Measurements from ENCODE around the gene THADA. TPM values are rescaled to one million over a fixed set of nuclear protein-coding genes. Genes with fewer than 3 reads are reported as not detected.

Gene THADA
- total RNA-seq, 4 donors from 2014 or later, result 26.2 to 58.3 (median 29.7) TPM

- no peak for DNase-seq (ENCODE audit: low spot score in 2 of 2)
- Histone ChIP-seq H3K9me3 (no peaks in the 10 kb centered on the region), H3K27me3 (no peaks in the 10 kb centered on the region), H3K36me3 (no peaks in the 10 kb centered on the region), H3K27ac (no peak overlapping the region), H3K4me1 (peaks cover 71% of the 10 kb centered on the region), H3K4me3 (no peak overlapping the region)
- TF ChIP-seq POLR2AphosphoS5 (IDR thresholded peaks at IDR 0.05), result no peak
- no peak for TF ChIP-seq POLR2A (IDR thresholded peaks at IDR 0.05)
- TF ChIP-seq CTCF (IDR thresholded peaks at IDR 0.05), result no peak
- no peak for TF ChIP-seq EP300 (IDR thresholded peaks at IDR 0.05)
Measured at GRCh38 chr2:43423941-43424261, 171.9 kb downstream of the THADA start.

DNA sequence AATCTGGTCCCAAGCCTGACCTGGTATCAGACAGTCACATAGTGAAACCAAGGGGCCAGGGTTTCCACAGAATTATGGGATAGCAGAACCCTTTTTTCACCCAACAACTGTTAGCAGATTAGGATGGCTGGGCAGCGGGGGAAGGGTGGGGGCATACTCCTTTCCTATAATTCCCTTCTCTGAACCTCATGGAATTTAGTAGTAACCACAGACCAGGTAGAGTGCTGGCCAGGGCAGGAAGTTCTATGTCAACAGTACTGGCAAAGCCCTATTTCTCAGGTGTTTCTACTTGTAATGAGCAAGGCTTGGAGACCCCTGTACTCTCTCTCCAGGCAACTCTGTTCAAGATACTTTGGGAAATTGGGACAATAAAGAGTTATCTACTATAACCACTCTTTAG lies 174.6 kb downstream of the THADA start:
- TF ChIP-seq CTCF (IDR thresholded peaks at IDR 0.05) (no peak), POLR2A (IDR thresholded peaks at IDR 0.05) (no peak), EP300 (IDR thresholded peaks at IDR 0.05) (no peak), POLR2AphosphoS5 (IDR thresholded peaks at IDR 0.05) (no peak)
- H3K27me3 ChIP-seq, result no peaks in the 10 kb centered on the region
- peak overlapping the region; percentile 73 for H3K27ac ChIP-seq
- no peaks in the 10 kb centered on the region for H3K9me3 ChIP-seq
- no peak for DNase-seq (ENCODE audit: low spot score in 2 of 2)
- no peak overlapping the region for H3K4me3 ChIP-seq
- H3K4me1 ChIP-seq, result peaks cover 79% of the 10 kb centered on the region
- H3K36me3 ChIP-seq, result no peaks in the 10 kb centered on the region
- WGBS, result 100% methylated on average over 1 of the region's 1 CpG

- H3K9me3 ChIP-seq, result no peaks in the 10 kb centered on the region
- no peak overlapping the region for H3K4me3 ChIP-seq
- H3K27ac ChIP-seq, result peak overlapping the region; percentile 73
- TF ChIP-seq CTCF (IDR thresholded peaks at IDR 0.05), result no peak
- no peak for TF ChIP-seq POLR2A (IDR thresholded peaks at IDR 0.05)
- no peak for TF ChIP-seq POLR2AphosphoS5 (IDR thresholded peaks at IDR 0.05)
- no peak for TF ChIP-seq EP300 (IDR thresholded peaks at IDR 0.05)
- H3K4me1 ChIP-seq, result peaks cover 79% of the 10 kb centered on the region
- no peaks in the 10 kb centered on the region for H3K36me3 ChIP-seq
- H3K27me3 ChIP-seq, result no peaks in the 10 kb centered on the region
- DNase-seq (ENCODE audit: low spot score in 2 of 2), result no peak
Measured at GRCh38 chr2:43420389-43420801, 175.4 kb downstream of the THADA start.

DNA sequence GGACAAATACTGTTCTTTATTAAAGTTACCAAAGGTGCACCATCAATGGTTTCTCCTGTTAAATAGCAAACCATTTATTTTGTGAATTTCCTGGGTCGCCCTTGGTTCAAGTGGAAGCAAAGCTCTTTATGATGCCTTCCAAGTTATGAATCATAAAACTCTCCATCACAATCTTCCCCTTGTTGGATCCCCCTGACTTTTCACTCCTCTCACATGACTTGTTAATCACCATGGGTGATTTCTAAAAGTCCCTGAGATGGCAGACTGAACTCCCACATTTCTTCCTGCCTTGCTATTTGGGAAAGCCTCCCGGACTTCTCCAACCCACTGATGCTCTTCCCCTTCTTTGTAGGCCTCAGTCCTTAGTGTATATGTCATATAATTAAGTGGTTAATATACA lies 176.0 kb downstream of the THADA start:
- no peak overlapping the region for H3K4me3 ChIP-seq
- peak overlapping the region; percentile 70 for H3K27ac ChIP-seq
- no peaks in the 10 kb centered on the region for H3K36me3 ChIP-seq
- H3K4me1 ChIP-seq, result peaks cover 79% of the 10 kb centered on the region
- 57% methylated on average over 2 of the region's 2 CpGs for whole genome bisulfite sequencing
- TF ChIP-seq CTCF (IDR thresholded peaks at IDR 0.05) (no peak), POLR2A (IDR thresholded peaks at IDR 0.05) (no peak), EP300 (IDR thresholded peaks at IDR 0.05) (no peak), POLR2AphosphoS5 (IDR thresholded peaks at IDR 0.05) (no peak)
- no peaks in the 10 kb centered on the region for H3K27me3 ChIP-seq
- no peak for DNase-seq (ENCODE audit: low spot score in 2 of 2)
- H3K9me3 ChIP-seq, result no peaks in the 10 kb centered on the region

DNA sequence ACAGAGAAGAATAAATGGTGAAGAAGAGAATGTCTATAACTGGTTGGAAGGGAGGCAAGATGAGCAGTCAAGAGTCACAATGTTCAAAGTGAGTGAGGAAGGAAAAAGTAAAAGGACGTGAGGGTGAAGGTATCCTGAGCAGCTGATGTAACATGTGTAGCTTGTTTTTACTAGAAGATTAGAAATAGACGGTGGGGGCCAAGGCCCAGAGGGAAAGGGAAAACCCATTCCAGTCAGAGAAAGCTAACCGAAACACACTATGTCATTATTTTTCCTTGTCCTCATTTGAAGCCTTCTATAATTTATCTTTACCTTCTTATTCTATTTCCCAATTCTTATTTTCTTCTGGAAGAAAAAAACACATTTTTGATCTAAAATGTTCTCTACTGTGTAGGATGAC lies 176.6 kb downstream of the THADA start:
- Histone ChIP-seq H3K4me3 (no peak overlapping the region), H3K27ac (no peak overlapping the region), H3K27me3 (no peaks in the 10 kb centered on the region), H3K36me3 (no peaks in the 10 kb centered on the region), H3K4me1 (peaks cover 78% of the 10 kb centered on the region), H3K9me3 (no peaks in the 10 kb centered on the region)
- no peak for DNase-seq (ENCODE audit: low spot score in 2 of 2)
- TF ChIP-seq EP300 (IDR thresholded peaks at IDR 0.05) (no peak), CTCF (IDR thresholded peaks at IDR 0.05) (no peak), POLR2A (IDR thresholded peaks at IDR 0.05) (no peak), POLR2AphosphoS5 (IDR thresholded peaks at IDR 0.05) (no peak)
- WGBS, result 63% methylated on average over 3 of the region's 3 CpGs

Measured in suprapubic skin (tissue), 4 donors.